PC-3 (cell line): ENCODE measurements around the gene PPM1F. TPM values are rescaled to one million over a fixed set of nuclear protein-coding genes. Genes with fewer than 3 reads are reported as not detected.

Experiments
- ATAC-seq: fragments of 200-7000 bp; cut with Tn5 transposase; 2 replicates; pipeline ENCODE4 v1.9.1; 2020; ENCODE audit warnings: mild to moderate bottlenecking, moderate library complexity
- BruUV-seq: library from RNA; stranded (reverse); fragments of 400-500 nt; replicated peaks from 2 replicates; lab custom pipeline; 2021; lab: Mats Ljungman, UMichigan
- CTCF ChIA-PET: fragments of 300-600 bp; sonication (Branson Sonifier 250); formaldehyde crosslinking; loops from one replicate; lab custom pipeline; 2022; ENCODE audit warnings: antibody characterized with exemption; lab: Charles Lee
- POLR2A ChIA-PET: fragments of 300-600 bp; sonication (Branson Sonifier 250); formaldehyde crosslinking; loops from one replicate; lab custom pipeline; 2022; ENCODE audit warnings: antibody characterized with exemption; ENCODE audit not compliant: unreplicated experiment; lab: Charles Lee
- DNase-seq: peaks from one replicate; pipeline ENCODE4 v3.0.0-alpha.2; 2015
- H2AFZ ChIP-seq: fragments of 300-600 bp; sonication (generic); 2 replicates; pipeline ENCODE4 v1.6.0; 2016; ENCODE audit warnings: antibody characterized with exemption, low read length
- H3F3A ChIP-seq: fragments of 300-600 bp; sonication (generic); one replicate; pipeline ENCODE4 v1.6.0; 2017; ENCODE audit warnings: antibody characterized with exemption, low read length, control low read depth, mild to moderate bottlenecking; ENCODE audit not compliant: unreplicated experiment
- H3K27ac ChIP-seq: fragments of 300-600 bp; sonication (generic); 2 replicates; pipeline ENCODE4 v1.5.1; 2016; ENCODE audit warnings: mild to moderate bottlenecking, low read length
- H3K27me3 ChIP-seq: fragments of 300-600 bp; sonication (generic); 2 replicates; pipeline ENCODE4 v1.6.1; 2016; ENCODE audit warnings: low read length, mixed read lengths
- H3K36me3 ChIP-seq: fragments of 300-600 bp; sonication (generic); 2 replicates; pipeline ENCODE4 v1.6.1; 2016; ENCODE audit warnings: low read depth, mixed run types, low read length, mixed read lengths
- H3K4me1 ChIP-seq: fragments of 300-600 bp; sonication (generic); 2 replicates; pipeline ENCODE4 v1.5.1; 2016; ENCODE audit warnings: low read length; ENCODE audit not compliant: insufficient read depth
- H3K4me2 ChIP-seq: fragments of 300-600 bp; sonication (generic); 2 replicates; pipeline ENCODE4 v1.6.0; 2016; ENCODE audit warnings: low read length
- H3K4me3 ChIP-seq: fragments of 300-600 bp; sonication (generic); 2 replicates; pipeline ENCODE4 v1.5.1; 2016; ENCODE audit warnings: mild to moderate bottlenecking, low read length, mixed read lengths
- H3K79me2 ChIP-seq: fragments of 300-600 bp; sonication (generic); 2 replicates; pipeline ENCODE4 v1.6.1; 2017; ENCODE audit warnings: low read length, mixed read lengths
- H3K9ac ChIP-seq: fragments of 300-600 bp; sonication (generic); 2 replicates; pipeline ENCODE4 v1.6.0; 2016; ENCODE audit warnings: mild to moderate bottlenecking, low read length
- H3K9me2 ChIP-seq: fragments of 300-600 bp; sonication (generic); replicated peaks from 2 replicates; pipeline ENCODE4 v1.6.1; 2016; ENCODE audit warnings: mixed run types, low read length, mixed read lengths
- H3K9me3 ChIP-seq: fragments of 300-600 bp; sonication (generic); 2 replicates; pipeline ENCODE4 v1.6.1; 2016; ENCODE audit warnings: low read length, mixed read lengths
- H4K20me1 ChIP-seq: fragments of 300-600 bp; sonication (generic); 2 replicates; pipeline ENCODE4 v1.6.1; 2016; ENCODE audit warnings: low read length, mixed read lengths
- EZH2 ChIP-seq: fragments of 300-600 bp; sonication (generic); IDR thresholded peaks from one replicate; pipeline ENCODE4 v1.6.1; 2017; ENCODE audit warnings: antibody characterized with exemption, mild to moderate bottlenecking, low read length; ENCODE audit not compliant: unreplicated experiment
- EZH2phosphoT487 ChIP-seq: fragments of 300-600 bp; sonication (generic); IDR thresholded peaks from 2 replicates; pipeline ENCODE4 v1.6.1; 2018; ENCODE audit warnings: mild to moderate bottlenecking, antibody characterized with exemption, low read length, borderline replicate concordance
- intact Hi-C: fragments of 100-400 bp; cut with micrococcal nuclease; formaldehyde crosslinking; loops from 2 replicates; pipeline ENCODE4 v1.9.0; 2023
- total RNA-seq: library from RNA; depleted of rRNA; stranded (reverse); fragments of >200 nt; gene quantifications from 2 replicates; pipeline ENCODE4 v1.2.3, GENCODE V29; 2014
- TF ChIP-seq, protein P1 (sequence below): fragments of 300-600 bp; sonication (generic); conservative IDR thresholded peaks from 2 replicates; pipeline ENCODE4 v1.5.1; 2017; ENCODE audit warnings: antibody characterized with exemption, low read depth, mild to moderate bottlenecking, low read length

Gene PPM1F
- total RNA-seq, 1 experiment from 2014 or later = 40.4 TPM

DNA sequence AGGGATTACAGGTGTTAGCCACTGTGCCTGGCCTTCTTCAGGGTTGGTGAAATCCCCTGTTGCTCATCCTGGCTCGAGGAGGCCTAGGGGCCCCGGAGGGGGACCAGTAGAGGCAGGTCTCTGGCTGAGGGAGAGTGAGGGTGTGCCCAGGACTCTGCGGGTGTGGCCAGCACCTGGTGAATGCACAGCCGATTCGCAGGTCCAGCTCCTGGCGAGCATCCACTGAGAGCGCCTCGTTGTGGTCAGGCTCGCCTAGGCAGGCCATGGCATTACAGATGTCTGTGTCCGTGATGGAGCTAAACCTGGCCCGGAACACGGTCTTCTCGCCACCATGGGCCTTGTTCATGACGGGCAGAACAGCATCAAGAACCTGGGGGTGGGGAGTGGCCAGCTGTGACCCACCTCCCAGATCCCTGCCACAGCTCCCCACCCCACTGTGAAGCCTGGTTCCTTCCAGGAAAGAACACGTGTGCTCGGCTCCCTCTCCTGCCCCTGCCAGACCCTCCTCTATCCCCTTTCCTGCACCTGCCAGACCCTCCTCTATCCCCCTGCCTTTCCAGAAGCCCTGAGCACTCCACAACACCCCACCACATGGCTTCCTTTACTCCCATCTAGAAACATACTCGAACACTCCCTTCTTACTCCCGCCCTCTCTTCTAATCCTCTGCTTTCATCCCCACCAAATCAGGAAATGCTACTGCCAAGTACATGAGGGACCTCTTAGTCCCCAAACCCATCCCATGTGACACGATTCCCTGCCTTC, 17.6 kb upstream of the PPM1F start:
- H3K27ac ChIP-seq = no peak overlapping the region
- ATAC-seq = no peak
- H3K4me1 ChIP-seq = no peaks in the 10 kb centered on the region
- H3K9ac ChIP-seq = no peak overlapping the region
- intact Hi-C loops = no loop called here
- H3K36me3 ChIP-seq = peaks cover 18% of the 10 kb centered on the region
- ChIA-PET CTCF (no interaction called here), POLR2A (no interaction called here)
- H2AFZ ChIP-seq = no peak overlapping the region
- no peak for DNase-seq
- no peaks in the 10 kb centered on the region for H3K9me2 ChIP-seq
- no peak for TF ChIP-seq EZH2phosphoT487
- TF ChIP-seq, protein P1, sequence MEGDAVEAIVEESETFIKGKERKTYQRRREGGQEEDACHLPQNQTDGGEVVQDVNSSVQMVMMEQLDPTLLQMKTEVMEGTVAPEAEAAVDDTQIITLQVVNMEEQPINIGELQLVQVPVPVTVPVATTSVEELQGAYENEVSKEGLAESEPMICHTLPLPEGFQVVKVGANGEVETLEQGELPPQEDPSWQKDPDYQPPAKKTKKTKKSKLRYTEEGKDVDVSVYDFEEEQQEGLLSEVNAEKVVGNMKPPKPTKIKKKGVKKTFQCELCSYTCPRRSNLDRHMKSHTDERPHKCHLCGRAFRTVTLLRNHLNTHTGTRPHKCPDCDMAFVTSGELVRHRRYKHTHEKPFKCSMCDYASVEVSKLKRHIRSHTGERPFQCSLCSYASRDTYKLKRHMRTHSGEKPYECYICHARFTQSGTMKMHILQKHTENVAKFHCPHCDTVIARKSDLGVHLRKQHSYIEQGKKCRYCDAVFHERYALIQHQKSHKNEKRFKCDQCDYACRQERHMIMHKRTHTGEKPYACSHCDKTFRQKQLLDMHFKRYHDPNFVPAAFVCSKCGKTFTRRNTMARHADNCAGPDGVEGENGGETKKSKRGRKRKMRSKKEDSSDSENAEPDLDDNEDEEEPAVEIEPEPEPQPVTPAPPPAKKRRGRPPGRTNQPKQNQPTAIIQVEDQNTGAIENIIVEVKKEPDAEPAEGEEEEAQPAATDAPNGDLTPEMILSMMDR = no peak
- no peak for TF ChIP-seq EZH2
- BruUV-seq = no TSS peak
- no peaks in the 10 kb centered on the region for H3K9me3 ChIP-seq
- no peak overlapping the region for H3K4me2 ChIP-seq
- H3K79me2 ChIP-seq = no peaks in the 10 kb centered on the region
- no peaks in the 10 kb centered on the region for H3F3A ChIP-seq
- H3K27me3 ChIP-seq = no peaks in the 10 kb centered on the region
- no peaks in the 10 kb centered on the region for H4K20me1 ChIP-seq
- H3K4me3 ChIP-seq = no peak overlapping the region

DNA sequence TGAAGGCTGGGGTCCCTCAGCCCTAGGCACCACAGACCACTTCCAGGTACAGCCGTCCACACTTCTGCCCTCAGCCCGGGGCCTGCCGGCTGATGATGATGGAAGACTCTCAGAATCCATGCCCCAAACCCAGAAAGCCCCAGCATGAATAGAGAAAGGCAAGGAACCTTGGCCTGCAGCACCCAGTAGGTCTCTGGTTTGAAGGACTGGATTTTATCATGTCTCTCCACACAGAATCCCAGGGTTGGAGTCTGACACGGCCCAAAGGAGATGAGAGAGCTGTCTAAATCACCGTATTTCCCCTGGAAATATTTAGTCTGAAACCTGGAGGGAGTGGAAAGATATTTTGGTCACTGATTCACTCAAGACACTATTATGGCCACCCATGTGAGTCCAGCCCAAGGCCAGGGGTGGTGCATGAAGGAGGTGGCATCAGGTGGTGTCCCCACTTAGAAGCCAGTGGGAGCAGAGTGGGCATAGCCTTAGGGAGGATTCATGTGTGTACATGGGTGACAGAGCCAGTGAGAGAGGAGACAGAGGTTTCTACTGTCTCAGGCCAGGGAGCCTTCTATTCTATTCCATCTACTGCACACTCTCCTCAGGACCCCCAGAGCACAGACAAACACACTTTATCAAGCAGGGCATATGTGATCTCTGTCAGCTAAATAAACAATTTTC, 15.9 kb upstream of the PPM1F start:
- H3K36me3 ChIP-seq = peaks cover 13% of the 10 kb centered on the region
- BruUV-seq = no TSS peak

More for the DNA sequence above, 15.9 kb upstream of the PPM1F start:
- no peaks in the 10 kb centered on the region for H3K4me1 ChIP-seq
- no peaks in the 10 kb centered on the region for H3K9me3 ChIP-seq
- H2AFZ ChIP-seq = no peak overlapping the region
- DNase-seq (no peak), ATAC-seq (no peak)
- no peak overlapping the region for H3K4me2 ChIP-seq
- H3K79me2 ChIP-seq = no peaks in the 10 kb centered on the region
- H3K4me3 ChIP-seq = no peak overlapping the region
- intact Hi-C loops = no loop called here
- H3F3A ChIP-seq = no peaks in the 10 kb centered on the region
- CTCF ChIA-PET = no interaction called here
- no peak overlapping the region for H3K27ac ChIP-seq
- no peaks in the 10 kb centered on the region for H4K20me1 ChIP-seq
- POLR2A ChIA-PET = no interaction called here
- TF ChIP-seq, protein P1 = no peak
- no peak for TF ChIP-seq EZH2
- TF ChIP-seq EZH2phosphoT487 = no peak
- H3K9ac ChIP-seq = no peak overlapping the region
- H3K27me3 ChIP-seq = no peaks in the 10 kb centered on the region
- no peaks in the 10 kb centered on the region for H3K9me2 ChIP-seq
